ENCODE measurements around the gene HSD17B4. TPM values are rescaled to one million over a fixed set of nuclear protein-coding genes. Genes with fewer than 3 reads are reported as not detected.

The HSD17B4 gene
- total RNA-seq, 2 donors from 2014 or later, result 453 to 480 TPM

DNA sequence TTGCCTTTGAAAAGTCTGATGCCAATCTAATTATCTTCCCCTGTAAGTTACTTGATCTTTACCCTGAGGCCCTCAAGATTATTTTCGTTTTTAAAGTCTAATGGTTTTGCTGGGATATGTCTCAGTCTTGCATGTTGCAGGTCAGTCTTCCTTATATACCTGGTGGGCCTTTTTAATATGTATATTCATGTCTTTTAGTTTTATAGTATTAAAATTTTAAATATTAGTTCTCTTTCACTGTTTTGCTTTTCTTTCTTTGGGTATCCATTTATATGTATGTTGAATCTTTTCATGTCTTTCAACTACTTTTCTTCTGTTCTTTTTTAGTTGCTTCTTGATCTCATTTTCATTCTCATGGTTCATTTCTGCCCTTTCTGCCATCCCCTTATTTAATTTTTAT lies 68.9 kb downstream of the HSD17B4 start:
- H3K9me3 Mint-ChIP-seq, result peaks cover 26% of the 10 kb centered on the region
- peaks cover 13% of the 10 kb centered on the region for H3K9me3 ChIP-seq (ENCODE audit: control insufficient read depth, low read length)
- peaks cover 39% of the 10 kb centered on the region for H3K36me3 ChIP-seq (ENCODE audit: control insufficient read depth, insufficient read depth, low read length)
- H3K27ac ChIP-seq (ENCODE audit: low read depth, low read length), result no peak overlapping the region
- H3K4me3 Mint-ChIP-seq, result no peak overlapping the region
- WGBS, 2 experiments (ENCODE audit: insufficient coverage in 1 of 2, insufficient read length in 1 of 2), result 92% methylated on average over 1 of the region's 1 CpG; no CpG with 5 or more reads in 1 of the 2 experiments
- H3K27ac Mint-ChIP-seq, result no peak overlapping the region
- no peaks in the 10 kb centered on the region for H3K4me1 ChIP-seq (ENCODE audit: control insufficient read depth, insufficient read depth, low read length)
- H3K4me3 ChIP-seq (ENCODE audit: low read length), result no peak overlapping the region
- no peaks in the 10 kb centered on the region for H3K27me3 ChIP-seq (ENCODE audit: control insufficient read depth, insufficient read depth, low read length, poor library complexity, severe bottlenecking)
- TF ChIP-seq, protein P1, sequence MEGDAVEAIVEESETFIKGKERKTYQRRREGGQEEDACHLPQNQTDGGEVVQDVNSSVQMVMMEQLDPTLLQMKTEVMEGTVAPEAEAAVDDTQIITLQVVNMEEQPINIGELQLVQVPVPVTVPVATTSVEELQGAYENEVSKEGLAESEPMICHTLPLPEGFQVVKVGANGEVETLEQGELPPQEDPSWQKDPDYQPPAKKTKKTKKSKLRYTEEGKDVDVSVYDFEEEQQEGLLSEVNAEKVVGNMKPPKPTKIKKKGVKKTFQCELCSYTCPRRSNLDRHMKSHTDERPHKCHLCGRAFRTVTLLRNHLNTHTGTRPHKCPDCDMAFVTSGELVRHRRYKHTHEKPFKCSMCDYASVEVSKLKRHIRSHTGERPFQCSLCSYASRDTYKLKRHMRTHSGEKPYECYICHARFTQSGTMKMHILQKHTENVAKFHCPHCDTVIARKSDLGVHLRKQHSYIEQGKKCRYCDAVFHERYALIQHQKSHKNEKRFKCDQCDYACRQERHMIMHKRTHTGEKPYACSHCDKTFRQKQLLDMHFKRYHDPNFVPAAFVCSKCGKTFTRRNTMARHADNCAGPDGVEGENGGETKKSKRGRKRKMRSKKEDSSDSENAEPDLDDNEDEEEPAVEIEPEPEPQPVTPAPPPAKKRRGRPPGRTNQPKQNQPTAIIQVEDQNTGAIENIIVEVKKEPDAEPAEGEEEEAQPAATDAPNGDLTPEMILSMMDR (conservative IDR thresholded peaks at IDR 0.05), result no peak
- no peaks in the 10 kb centered on the region for H3K27me3 Mint-ChIP-seq (ENCODE audit: insufficient read depth)
- H3K36me3 Mint-ChIP-seq (ENCODE audit: low read depth), result peaks cover 69% of the 10 kb centered on the region
- no peak for DNase-seq
- H3K4me1 Mint-ChIP-seq, result peaks cover 16% of the 10 kb centered on the region
- no peak overlapping the region for H3K9ac ChIP-seq (ENCODE audit: extremely low read depth, low read length, poor library complexity, severe bottlenecking)

DNA sequence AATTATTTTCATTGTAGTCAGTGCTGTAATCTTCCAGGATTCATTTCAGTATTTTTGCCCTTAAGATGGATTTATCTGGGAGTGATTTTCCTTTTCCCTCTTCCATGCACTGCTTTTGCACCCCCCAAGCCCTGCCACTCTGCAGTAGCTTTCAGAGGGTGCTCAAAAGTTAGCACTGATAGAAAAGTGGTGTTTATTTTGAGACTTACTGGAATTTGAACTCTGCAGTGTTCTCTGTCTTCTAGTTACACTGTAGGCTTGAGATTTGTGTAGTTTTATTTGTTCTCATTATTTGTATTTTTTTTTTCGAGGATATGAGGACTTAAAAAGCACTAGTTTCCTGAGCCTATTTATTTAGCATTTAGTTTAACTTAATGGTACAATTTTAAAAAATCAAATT lies 70.5 kb downstream of the HSD17B4 start:
- Histone ChIP-seq H3K9me3 (ENCODE audit: control insufficient read depth, low read length) (peaks cover 7% of the 10 kb centered on the region), H3K4me1 (ENCODE audit: control insufficient read depth, insufficient read depth, low read length) (no peaks in the 10 kb centered on the region), H3K4me3 (ENCODE audit: low read length) (no peak overlapping the region), H3K27ac (ENCODE audit: low read depth, low read length) (no peak overlapping the region), H3K36me3 (ENCODE audit: control insufficient read depth, insufficient read depth, low read length) (peaks cover 45% of the 10 kb centered on the region), H3K9ac (ENCODE audit: extremely low read depth, low read length, poor library complexity, severe bottlenecking) (no peak overlapping the region), H3K27me3 (ENCODE audit: control insufficient read depth, insufficient read depth, low read length, poor library complexity, severe bottlenecking) (no peaks in the 10 kb centered on the region)
- 80% methylated on average over 1 of the region's 1 CpG; no CpG with 5 or more reads in 1 of the 2 experiments for WGBS, 2 experiments (ENCODE audit: insufficient coverage in 1 of 2, insufficient read length in 1 of 2)
- Mint-ChIP-seq H3K36me3 (ENCODE audit: low read depth) (peaks cover 69% of the 10 kb centered on the region), H3K27me3 (ENCODE audit: insufficient read depth) (no peaks in the 10 kb centered on the region), H3K4me3 (no peak overlapping the region), H3K27ac (peak overlapping the region; percentile 50), H3K9me3 (peaks cover 16% of the 10 kb centered on the region), H3K4me1 (peaks cover 16% of the 10 kb centered on the region)
- DNase-seq, result no peak
- TF ChIP-seq, protein P1 (conservative IDR thresholded peaks at IDR 0.05), result no peak

DNA sequence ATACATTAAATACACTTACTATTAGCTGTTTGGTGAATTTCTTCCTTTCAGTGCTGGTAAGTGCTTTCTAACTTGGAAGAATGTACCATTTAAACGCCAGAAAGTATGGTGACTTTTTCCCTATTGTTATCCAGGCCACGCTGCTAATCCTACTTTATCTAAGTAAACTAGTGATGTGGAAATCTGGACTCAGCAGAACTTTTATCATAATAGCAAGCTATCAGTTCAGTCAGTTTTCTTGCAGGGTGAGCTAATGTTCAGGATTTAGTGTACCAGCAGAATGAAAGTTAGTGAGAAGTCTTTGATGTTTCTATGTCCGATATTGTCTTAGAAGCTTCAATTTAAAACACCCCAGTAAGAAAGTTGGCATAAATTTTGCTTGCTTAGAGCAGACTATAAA lies 72.2 kb downstream of the HSD17B4 start:
- Histone ChIP-seq H3K27ac (ENCODE audit: low read depth, low read length) (no peak overlapping the region), H3K4me1 (ENCODE audit: control insufficient read depth, insufficient read depth, low read length) (no peaks in the 10 kb centered on the region), H3K27me3 (ENCODE audit: control insufficient read depth, insufficient read depth, low read length, poor library complexity, severe bottlenecking) (no peaks in the 10 kb centered on the region), H3K4me3 (ENCODE audit: low read length) (no peak overlapping the region), H3K9ac (ENCODE audit: extremely low read depth, low read length, poor library complexity, severe bottlenecking) (no peak overlapping the region), H3K36me3 (ENCODE audit: control insufficient read depth, insufficient read depth, low read length) (peaks cover 41% of the 10 kb centered on the region), H3K9me3 (ENCODE audit: control insufficient read depth, low read length) (peaks cover 7% of the 10 kb centered on the region)
- Mint-ChIP-seq H3K36me3 (ENCODE audit: low read depth) (peaks cover 64% of the 10 kb centered on the region), H3K4me3 (no peak overlapping the region), H3K27me3 (ENCODE audit: insufficient read depth) (no peaks in the 10 kb centered on the region), H3K4me1 (peaks cover 23% of the 10 kb centered on the region), H3K27ac (peak overlapping the region; percentile 31), H3K9me3 (peaks cover 14% of the 10 kb centered on the region)
- TF ChIP-seq, protein P1 (conservative IDR thresholded peaks at IDR 0.05), result no peak
- 88 to 97% methylated on average over 1 to 3 of the region's 3 CpGs for WGBS, 2 experiments (ENCODE audit: insufficient coverage in 1 of 2, insufficient read length in 1 of 2)
- no peak for DNase-seq

Data from endodermal cell (in vitro differentiated cells).